Astrocyte of the cerebellum (primary cell): ENCODE measurements around the gene ARL5C.

ENCODE experiments used
- DNase-seq: peaks from one replicate; pipeline ENCODE4 v3.0.0-alpha.2; 2011; ENCODE audit warnings: low read depth
- H3K4me3 ChIP-seq: 2 replicates; pipeline ENCODE4 v1.5.1; 2011; ENCODE audit warnings: mild to moderate bottlenecking, low read depth, low read length, moderate library complexity
- in situ Hi-C: cut with HindIII; loops from 2 replicates; pipeline ENCODE4 v1.10.0; 2017; ENCODE audit warnings: low sequenced_read_pairs
- TF ChIP-seq, protein P1 (sequence below): IDR thresholded peaks from 2 replicates; pipeline ENCODE4 v1.5.1; 2012; ENCODE audit warnings: low read length, low read depth, moderate library complexity, mild to moderate bottlenecking; ENCODE audit errors: missing control alignments

ARL5C gene

GRCh38 chr17:39118674-39119419 lies 47.1 kb downstream of the ARL5C start:
- no peak overlapping the region for H3K4me3 ChIP-seq
- no peak for DNase-seq
- TF ChIP-seq, protein P1, sequence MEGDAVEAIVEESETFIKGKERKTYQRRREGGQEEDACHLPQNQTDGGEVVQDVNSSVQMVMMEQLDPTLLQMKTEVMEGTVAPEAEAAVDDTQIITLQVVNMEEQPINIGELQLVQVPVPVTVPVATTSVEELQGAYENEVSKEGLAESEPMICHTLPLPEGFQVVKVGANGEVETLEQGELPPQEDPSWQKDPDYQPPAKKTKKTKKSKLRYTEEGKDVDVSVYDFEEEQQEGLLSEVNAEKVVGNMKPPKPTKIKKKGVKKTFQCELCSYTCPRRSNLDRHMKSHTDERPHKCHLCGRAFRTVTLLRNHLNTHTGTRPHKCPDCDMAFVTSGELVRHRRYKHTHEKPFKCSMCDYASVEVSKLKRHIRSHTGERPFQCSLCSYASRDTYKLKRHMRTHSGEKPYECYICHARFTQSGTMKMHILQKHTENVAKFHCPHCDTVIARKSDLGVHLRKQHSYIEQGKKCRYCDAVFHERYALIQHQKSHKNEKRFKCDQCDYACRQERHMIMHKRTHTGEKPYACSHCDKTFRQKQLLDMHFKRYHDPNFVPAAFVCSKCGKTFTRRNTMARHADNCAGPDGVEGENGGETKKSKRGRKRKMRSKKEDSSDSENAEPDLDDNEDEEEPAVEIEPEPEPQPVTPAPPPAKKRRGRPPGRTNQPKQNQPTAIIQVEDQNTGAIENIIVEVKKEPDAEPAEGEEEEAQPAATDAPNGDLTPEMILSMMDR, result no peak
- in situ Hi-C loops, result no loop called here

DNA sequence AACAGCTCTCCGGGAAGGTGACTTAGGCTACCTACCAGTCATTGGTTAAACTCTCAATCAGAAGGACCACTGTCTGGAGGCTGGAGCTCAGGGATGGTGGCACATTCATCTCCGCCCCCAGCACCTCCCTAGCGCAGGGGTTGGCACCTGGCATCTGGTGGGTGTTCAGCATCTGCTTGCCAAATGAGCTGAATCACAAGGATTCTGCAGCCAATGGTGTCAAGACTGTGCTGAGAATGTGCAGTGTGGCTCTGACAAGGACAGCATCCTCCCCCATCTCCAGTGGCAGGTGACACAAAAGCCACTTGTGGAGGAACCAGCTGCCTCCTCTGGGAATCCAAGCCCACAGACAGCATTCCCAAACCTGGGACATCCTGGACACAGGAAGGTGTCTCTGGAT lies 49.7 kb downstream of the ARL5C start:
- no peak for DNase-seq
- H3K4me3 ChIP-seq, result no peak overlapping the region
- TF ChIP-seq, protein P1, result no peak
- in situ Hi-C loops, result no loop called here

DNA sequence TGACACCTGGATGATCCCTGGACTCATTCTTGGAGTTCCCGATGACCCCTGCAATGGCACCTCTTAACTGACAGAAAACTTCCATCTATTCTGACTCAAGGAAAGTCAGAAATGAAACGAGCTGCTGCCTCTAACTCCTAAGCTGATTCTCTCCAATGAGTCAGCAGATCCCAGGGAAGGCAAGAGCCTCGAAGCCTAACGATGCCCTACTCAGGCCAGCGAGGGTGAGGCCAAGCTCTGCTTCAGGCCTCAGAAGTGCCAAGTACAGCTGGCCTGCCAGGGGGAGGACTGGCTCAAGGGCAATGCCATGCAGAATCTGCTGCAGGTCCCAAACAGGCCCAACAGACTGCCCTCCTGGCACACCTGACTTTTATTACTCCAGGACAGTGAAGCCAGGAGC lies 50.8 kb downstream of the ARL5C start:
- in situ Hi-C loops, result no loop called here
- TF ChIP-seq, protein P1, result no peak
- no peak overlapping the region for H3K4me3 ChIP-seq
- DNase-seq, result no peak

DNA sequence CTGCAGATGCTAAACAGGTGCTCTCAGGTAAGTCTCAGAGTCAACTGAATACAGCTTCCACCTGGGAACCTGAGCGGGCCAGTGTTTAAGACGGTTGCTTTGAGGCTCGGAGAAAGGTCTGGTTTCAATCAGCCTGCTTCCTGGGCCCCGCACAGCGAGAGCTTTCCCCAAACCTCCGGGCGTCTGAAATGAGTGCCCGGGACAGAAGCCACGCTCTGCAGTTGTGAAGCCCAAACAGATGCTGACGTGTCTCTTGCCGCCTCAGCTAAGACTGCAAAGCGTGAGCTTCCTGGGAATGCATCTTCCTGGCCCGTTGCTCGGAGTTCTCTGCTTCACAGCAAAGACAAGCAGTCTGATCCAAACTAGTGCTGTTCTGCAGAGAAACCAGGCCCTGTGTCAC lies 51.2 kb downstream of the ARL5C start:
- in situ Hi-C loops, result no loop called here
- no peak for DNase-seq
- no peak overlapping the region for H3K4me3 ChIP-seq
- TF ChIP-seq, protein P1, result no peak

DNA sequence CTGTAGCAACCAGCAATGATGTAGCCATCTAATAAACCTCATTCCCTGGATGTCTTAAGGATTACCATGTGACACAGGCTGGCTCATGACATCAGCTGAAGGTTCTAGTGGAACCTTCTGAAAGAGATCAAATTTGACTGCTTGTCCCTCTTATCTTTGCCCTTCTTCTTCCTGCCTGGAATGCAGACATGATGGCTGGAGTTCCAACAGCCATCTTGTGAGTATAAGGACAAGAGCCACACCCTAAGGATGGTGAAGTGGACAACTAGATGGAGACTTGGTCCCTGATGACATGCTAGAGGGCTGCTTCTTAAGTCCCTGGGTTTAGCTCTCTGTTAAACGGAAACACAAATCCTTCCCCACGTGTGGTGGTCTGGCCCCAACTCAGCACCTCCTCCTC lies 52.1 kb downstream of the ARL5C start:
- DNase-seq, result no peak
- in situ Hi-C loops, result no loop called here
- no peak overlapping the region for H3K4me3 ChIP-seq
- TF ChIP-seq, protein P1, result no peak

DNA sequence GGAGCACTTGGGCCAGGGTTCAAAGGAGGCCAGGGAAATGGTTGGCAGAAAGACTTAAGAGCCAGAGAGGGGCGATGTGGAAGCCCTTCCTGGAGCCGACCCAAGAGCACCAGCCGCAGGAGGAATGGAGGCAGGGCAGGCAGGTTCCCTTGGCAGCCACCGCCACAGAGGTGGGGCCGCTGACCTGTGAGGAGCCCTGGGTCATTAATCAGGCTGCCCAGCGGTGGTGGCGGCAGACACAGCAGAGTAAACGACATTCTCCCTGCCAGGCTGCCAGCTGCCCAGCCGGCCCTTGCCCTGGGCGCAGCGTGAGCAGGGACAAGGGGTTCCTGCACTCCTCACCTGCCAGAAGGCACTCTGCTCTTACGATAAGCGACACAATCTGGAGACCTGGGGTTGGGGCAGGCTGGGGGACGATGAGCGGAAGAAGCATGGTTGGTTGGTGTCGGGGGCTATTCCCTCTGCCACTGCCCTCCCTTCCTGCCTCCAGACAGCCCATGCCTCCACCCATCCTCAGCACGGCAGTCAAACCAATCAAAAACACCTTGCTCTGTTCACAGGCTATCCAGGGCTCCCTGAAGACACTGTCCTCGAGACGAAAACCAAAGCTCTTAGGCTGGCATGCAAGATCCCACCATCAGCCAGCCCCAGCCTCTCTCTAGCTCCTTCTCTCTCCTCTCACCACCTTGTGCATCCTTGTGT lies 55.4 kb downstream of the ARL5C start:
- DNase-seq, result no peak
- H3K4me3 ChIP-seq, result no peak overlapping the region
- TF ChIP-seq, protein P1, result no peak
- in situ Hi-C loops, result no loop called here
